T47D (cell line): Measurements from ENCODE around the gene PIGT.

ENCODE experiments used
- DNase-seq, 2 experiments: peaks; one replicate each; pipeline versions ENCODE4 v3.0.0 to v3.0.0-alpha.2; 2011 to 2012; ENCODE audit warnings: low read depth in 1 of 2, low spot score in 1 of 2
- JUND ChIP-seq: IDR thresholded peaks from 2 replicates; pipeline ENCODE4 v1.6.1; 2012; ENCODE audit warnings: low read depth
- in situ Hi-C: cut with HindIII; loops from 2 replicates; pipeline ENCODE4 v1.10.0; 2016; ENCODE audit warnings: low sequenced_read_pairs, low pct_unique_long_range_greater_than_20kb

PIGT gene

GRCh38 chr20:45444050-45444449 is 28.1 kb downstream of the PIGT start:
- no peak for TF ChIP-seq JUND
- in situ Hi-C loops: no loop called here
- DNase-seq: no peak

GRCh38 chr20:45445805-45446562 is 30.0 kb downstream of the PIGT start:
- no peak for TF ChIP-seq JUND
- in situ Hi-C loops: no loop called here
- peak; percentile 73 to 77 for DNase-seq

GRCh38 chr20:45448270-45448669 is 32.3 kb downstream of the PIGT start:
- in situ Hi-C loops: no loop called here
- no peak for TF ChIP-seq JUND
- peak in 1 of 2 experiments; percentile 69 for DNase-seq

- no peak for TF ChIP-seq JUND
- no peak for DNase-seq
- in situ Hi-C loops: no loop called here
These were observed 33.6 kb downstream of the PIGT start for GRCh38 chr20:45449528-45449927.

- TF ChIP-seq JUND: no peak
- in situ Hi-C loops: no loop called here
- peak in 1 of 2 experiments; percentile 70 for DNase-seq
These were observed 34.3 kb downstream of the PIGT start for GRCh38 chr20:45450097-45450818.

GRCh38 chr20:45452238-45452637 is 36.3 kb downstream of the PIGT start:
- no peak for TF ChIP-seq JUND
- no peak for DNase-seq
- in situ Hi-C loops: no loop called here

GRCh38 chr20:45452772-45453691 is 37.1 kb downstream of the PIGT start:
- in situ Hi-C loops: no loop called here

GRCh38 chr20:45456632-45457031 is 40.7 kb downstream of the PIGT start:
- DNase-seq: peak in 1 of 2 experiments; percentile 79
- in situ Hi-C loops: no loop called here
- no peak for TF ChIP-seq JUND

More at GRCh38 chr20:45452772-45453691, 37.1 kb downstream of the PIGT start:
- DNase-seq: no peak
- TF ChIP-seq JUND: no peak

GRCh38 chr20:45459606-45460005 is 43.7 kb downstream of the PIGT start:
- TF ChIP-seq JUND: no peak
- in situ Hi-C loops: no loop called here
- DNase-seq: no peak

GRCh38 chr20:45461225-45461624 is 45.3 kb downstream of the PIGT start:
- in situ Hi-C loops: no loop called here
- no peak for DNase-seq

GRCh38 chr20:45462711-45463509 is 47.0 kb downstream of the PIGT start:
- TF ChIP-seq JUND: no peak
- DNase-seq: no peak
- in situ Hi-C loops: no loop called here

More at GRCh38 chr20:45461225-45461624, 45.3 kb downstream of the PIGT start:
- TF ChIP-seq JUND: no peak

GRCh38 chr20:45463709-45464108 is 47.8 kb downstream of the PIGT start:
- DNase-seq: no peak
- in situ Hi-C loops: no loop called here
- no peak for TF ChIP-seq JUND
